ENCODE results near the gene IQCF6.
"Not testable (repeated sequence)": the region's sequence is repeated elsewhere in the genome, so short reads cannot be mapped to it uniquely, and the experiment has no call there.

The IQCF6 gene

GRCh38 chr3:51773529-51774056 is 5.4 kb downstream of the IQCF6 start:
- in situ Hi-C loops (cut with MboI; ENCODE audit: low sequenced_read_pairs): no loop called here

- in situ Hi-C loops (cut with MboI; ENCODE audit: low sequenced_read_pairs): no loop called here
These were observed 19.8 kb downstream of the IQCF6 start for GRCh38 chr3:51759203-51759602.

- in situ Hi-C loops (cut with MboI; ENCODE audit: low sequenced_read_pairs): not testable (repeated sequence)
These were observed 25.0 kb downstream of the IQCF6 start for GRCh38 chr3:51753763-51754750.

GRCh38 chr3:51751287-51751686 is 27.8 kb downstream of the IQCF6 start:
- in situ Hi-C loops (cut with MboI; ENCODE audit: low sequenced_read_pairs): no loop called here

GRCh38 chr3:51750878-51751277 is 28.2 kb downstream of the IQCF6 start:
- in situ Hi-C loops (cut with MboI; ENCODE audit: low sequenced_read_pairs): no loop called here

GRCh38 chr3:51748327-51748726 is 30.7 kb downstream of the IQCF6 start:
- in situ Hi-C loops (cut with MboI; ENCODE audit: low sequenced_read_pairs): no loop called here

- in situ Hi-C loops (cut with MboI; ENCODE audit: low sequenced_read_pairs): no loop called here
These were observed 31.2 kb downstream of the IQCF6 start for GRCh38 chr3:51747840-51748239.

GRCh38 chr3:51742978-51743377 is 36.1 kb downstream of the IQCF6 start:
- in situ Hi-C loops (cut with MboI; ENCODE audit: low sequenced_read_pairs): not testable (repeated sequence)

GRCh38 chr3:51742320-51742719 is 36.7 kb downstream of the IQCF6 start:
- in situ Hi-C loops (cut with MboI; ENCODE audit: low sequenced_read_pairs): not testable (repeated sequence)

GRCh38 chr3:51739110-51739509 is 39.9 kb downstream of the IQCF6 start:
- in situ Hi-C loops (cut with MboI; ENCODE audit: low sequenced_read_pairs): no loop called here

- in situ Hi-C loops (cut with MboI; ENCODE audit: low sequenced_read_pairs): no loop called here
These were observed 43.1 kb downstream of the IQCF6 start for GRCh38 chr3:51735950-51736349.

GRCh38 chr3:51735039-51735438 is 44.0 kb downstream of the IQCF6 start:
- in situ Hi-C loops (cut with MboI; ENCODE audit: low sequenced_read_pairs): no loop called here

GRCh38 chr3:51734572-51734907 is 44.5 kb downstream of the IQCF6 start:
- in situ Hi-C loops (cut with MboI; ENCODE audit: low sequenced_read_pairs): no loop called here

GRCh38 chr3:51733859-51734571 is 45.0 kb downstream of the IQCF6 start:
- in situ Hi-C loops (cut with MboI; ENCODE audit: low sequenced_read_pairs): no loop called here

- in situ Hi-C loops (cut with MboI; ENCODE audit: low sequenced_read_pairs): no loop called here
These were observed 49.9 kb downstream of the IQCF6 start for GRCh38 chr3:51729042-51729633.
